Measurements from ENCODE around the gene CELSR2.

GRCh38 chr1:109213345-109213823 is 36.0 kb upstream of the CELSR2 start:
- TF ChIP-seq POLR2A (IDR thresholded peaks at IDR 0.05) (no peak), CTCF (IDR thresholded peaks at IDR 0.05) (no peak)

All from right lobe of liver (tissue), 4 donors.